ENCODE measurements around the gene ST7. TPM values are rescaled to one million over a fixed set of nuclear protein-coding genes. Genes with fewer than 3 reads are reported as not detected.
A peak's percentile ranks its signal among the peaks of the same experiment; 100 is the strongest.

ST7 gene
- total and polyA plus RNA-seq, 7 donors, result 6.0 to 12.5 (median 7.3) TPM

- Histone ChIP-seq H3K27ac (peak overlapping the region; percentile 72), H3K36me3 (ENCODE audit: insufficient read depth in 1 of 2, low read depth in 1 of 2) (no peaks in the 10 kb centered on the region), H3K4me3 (peak overlapping the region; percentile 61), H3K4me1 (peaks cover 53% of the 10 kb centered on the region), H3K9me3 (no peaks in the 10 kb centered on the region), H3K27me3 (ENCODE audit: insufficient read depth in 3 of 3, low read length in 2 of 3) (no peaks in the 10 kb centered on the region)
- DNase-seq, result peak; percentile 17 to 59
- WGBS, 3 donors, result 0 to 6% (median 2%) methylated on average over 6 of the region's 6 CpGs
- ATAC-seq, result peak; percentile 64 to 85 (median 72)
- intact Hi-C loops (cut with DNase I), result loop anchor here in 1 of 2 donors (5.0 kb wide), 1 partner anchor 37 kb away; no protein-coding TSS in a partner anchor
- no peak for TF ChIP-seq CTCF (IDR thresholded peaks at IDR 0.05)
Observed at GRCh38 chr7:117014673-117015133, 61.4 kb downstream of the ST7 start.

- intact Hi-C loops (cut with DNase I), result no loop called here
- WGBS, 3 donors, result 84 to 93% (median 86%) methylated on average over 4 of the region's 4 CpGs
- ATAC-seq, result no peak
- TF ChIP-seq CTCF (IDR thresholded peaks at IDR 0.05), result no peak
- no peaks in the 10 kb centered on the region for H3K27me3 ChIP-seq (ENCODE audit: insufficient read depth in 3 of 3, low read length in 2 of 3)
- no peaks in the 10 kb centered on the region for H3K36me3 ChIP-seq (ENCODE audit: insufficient read depth in 1 of 2, low read depth in 1 of 2)
- no peaks in the 10 kb centered on the region for H3K9me3 ChIP-seq
- H3K27ac ChIP-seq, result peak overlapping the region; percentile 72
- H3K4me3 ChIP-seq, result peak overlapping the region; percentile 61
- DNase-seq, result no peak
- peaks cover 62% of the 10 kb centered on the region for H3K4me1 ChIP-seq
Observed at GRCh38 chr7:117015258-117016184, 62.2 kb downstream of the ST7 start.

- Histone ChIP-seq H3K9me3 (no peaks in the 10 kb centered on the region), H3K36me3 (ENCODE audit: insufficient read depth in 1 of 2, low read depth in 1 of 2) (no peaks in the 10 kb centered on the region), H3K4me3 (no peak overlapping the region), H3K27ac (peak overlapping the region; percentile 78), H3K4me1 (peaks cover 72% of the 10 kb centered on the region), H3K27me3 (ENCODE audit: insufficient read depth in 3 of 3, low read length in 2 of 3) (no peaks in the 10 kb centered on the region)
- ATAC-seq (no peak), DNase-seq (no peak)
- 83 to 94% (median 86%) methylated on average over 4 of the region's 4 CpGs for WGBS, 3 donors
- no peak for TF ChIP-seq CTCF (IDR thresholded peaks at IDR 0.05)
- intact Hi-C loops (cut with DNase I), result no loop called here
Observed at GRCh38 chr7:117017017-117017451, 63.7 kb downstream of the ST7 start.

- peak in 1 of 4 donors; percentile 43 for ATAC-seq
- intact Hi-C loops (cut with DNase I), result no loop called here
- H3K36me3 ChIP-seq (ENCODE audit: insufficient read depth in 1 of 2, low read depth in 1 of 2), result no peaks in the 10 kb centered on the region
- H3K9me3 ChIP-seq, result no peaks in the 10 kb centered on the region
- peaks cover 77% of the 10 kb centered on the region for H3K4me1 ChIP-seq
- H3K27ac ChIP-seq, result peak overlapping the region; percentile 78
- DNase-seq, result no peak
- 27 to 35% (median 31%) methylated on average over 4 of the region's 4 CpGs for WGBS, 3 donors
- no peaks in the 10 kb centered on the region for H3K27me3 ChIP-seq (ENCODE audit: insufficient read depth in 3 of 3, low read length in 2 of 3)
- no peak overlapping the region for H3K4me3 ChIP-seq
- no peak for TF ChIP-seq CTCF (IDR thresholded peaks at IDR 0.05)
Observed at GRCh38 chr7:117017702-117018266, 64.5 kb downstream of the ST7 start.
